Forelimb muscle (tissue), 1 donor: ENCODE measurements around the gene KREMEN2. TPM values are rescaled to one million over a fixed set of nuclear protein-coding genes. Genes with fewer than 3 reads are reported as not detected.
"Not testable (repeated sequence)": the region's sequence is repeated elsewhere in the genome, so short reads cannot be mapped to it uniquely, and the experiment has no call there.

Source experiments
- DNase-seq: peaks from one replicate; pipeline ENCODE4 v3.0.0-alpha.2; 2013; ENCODE audit warnings: low read depth
- polyA plus RNA-seq: library from polyadenylated mRNA; unstranded; fragments of 120-200 nt; gene quantifications from one replicate; pipeline ENCODE4 v1.2.1, GENCODE V29; 2013; ENCODE audit not compliant: insufficient read length

The KREMEN2 gene, protein sequence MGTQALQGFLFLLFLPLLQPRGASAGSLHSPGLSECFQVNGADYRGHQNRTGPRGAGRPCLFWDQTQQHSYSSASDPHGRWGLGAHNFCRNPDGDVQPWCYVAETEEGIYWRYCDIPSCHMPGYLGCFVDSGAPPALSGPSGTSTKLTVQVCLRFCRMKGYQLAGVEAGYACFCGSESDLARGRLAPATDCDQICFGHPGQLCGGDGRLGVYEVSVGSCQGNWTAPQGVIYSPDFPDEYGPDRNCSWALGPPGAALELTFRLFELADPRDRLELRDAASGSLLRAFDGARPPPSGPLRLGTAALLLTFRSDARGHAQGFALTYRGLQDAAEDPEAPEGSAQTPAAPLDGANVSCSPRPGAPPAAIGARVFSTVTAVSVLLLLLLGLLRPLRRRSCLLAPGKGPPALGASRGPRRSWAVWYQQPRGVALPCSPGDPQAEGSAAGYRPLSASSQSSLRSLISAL
- 4.0 TPM for polyA plus RNA-seq

- DNase-seq, result no peak
Observed at GRCh38 chr16:2963723-2964474, at the start of gene KREMEN2. TSS of gene KREMEN2 (plus strand) at chr16:2964275. CDS start at chr16:2964521, 246 bp downstream.

DNA sequence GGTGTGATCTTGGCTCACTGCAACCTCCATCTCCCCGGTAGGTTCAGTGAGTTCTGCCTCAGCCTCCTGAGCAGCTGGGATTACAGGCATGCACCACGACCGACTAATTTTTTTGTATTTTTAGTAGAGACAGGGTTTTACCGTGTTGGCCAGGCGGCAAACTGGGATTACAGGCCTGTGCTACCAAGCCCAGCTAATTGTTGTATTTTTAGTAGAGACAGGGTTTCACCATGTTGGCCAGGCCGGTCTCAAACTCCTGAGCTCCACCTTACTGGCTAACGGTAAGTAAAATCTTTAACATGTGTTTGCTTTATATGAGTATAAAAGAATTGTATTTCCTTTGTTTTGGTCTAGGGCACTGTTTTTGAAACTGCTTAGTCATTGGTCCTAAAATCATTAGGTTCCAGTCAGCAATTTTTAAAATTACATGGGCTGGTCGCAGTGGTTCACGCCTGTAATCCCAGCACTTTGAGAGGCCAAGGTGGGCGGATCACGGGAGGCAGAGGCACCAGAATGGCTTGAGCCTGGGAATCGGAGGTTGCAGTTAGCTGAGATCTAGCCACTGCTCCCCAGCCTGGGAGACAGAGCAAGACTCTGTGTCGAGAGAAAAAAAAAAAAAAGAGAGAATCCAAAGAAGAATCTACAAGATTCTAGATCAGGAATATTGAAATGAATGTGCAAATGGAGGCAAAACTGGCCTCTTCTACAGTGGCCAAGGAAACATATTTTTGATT is 48.7 kb upstream of the KREMEN2 start:
- DNase-seq, result no peak

GRCh38 chr16:2919511-2920255 is 44.4 kb upstream of the KREMEN2 start:
- peak; percentile 58 for DNase-seq

GRCh38 chr16:2923481-2923880 is 40.6 kb upstream of the KREMEN2 start:
- no peak for DNase-seq

GRCh38 chr16:2924901-2925755 is 38.9 kb upstream of the KREMEN2 start:
- no peak for DNase-seq

DNA sequence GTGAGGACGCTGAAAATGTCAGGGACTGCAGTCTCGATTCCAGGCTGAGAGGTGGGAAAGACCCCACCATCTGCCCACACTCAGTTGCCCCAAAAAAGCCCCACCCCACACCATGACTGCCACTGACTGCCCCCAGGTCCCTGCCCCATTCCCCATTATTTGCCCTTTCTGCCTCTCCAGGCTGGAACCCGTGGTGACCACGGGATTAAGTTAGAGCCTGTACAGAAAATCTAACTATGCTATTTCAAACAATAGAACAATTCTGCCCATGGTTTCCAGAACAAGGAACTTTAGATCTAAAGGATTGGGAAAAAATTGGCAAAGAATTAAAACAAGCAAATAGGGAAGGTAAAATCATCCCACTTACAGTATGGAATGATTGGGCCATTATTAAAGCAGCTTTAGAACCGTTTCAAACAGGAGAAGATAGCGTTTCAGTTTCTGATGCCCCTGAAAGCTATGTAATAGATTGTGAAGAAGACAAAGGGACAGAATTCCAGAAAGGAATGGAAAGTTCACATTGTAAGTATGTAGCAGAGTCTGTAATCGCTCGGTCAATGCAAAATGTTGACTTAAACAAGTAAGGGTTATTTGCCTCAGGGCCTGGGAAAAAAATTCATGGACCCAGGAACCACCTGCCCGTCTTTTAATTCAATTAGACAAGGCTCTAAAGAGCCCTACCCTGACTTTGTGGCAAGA is 38.0 kb upstream of the KREMEN2 start:
- no peak for DNase-seq

DNA sequence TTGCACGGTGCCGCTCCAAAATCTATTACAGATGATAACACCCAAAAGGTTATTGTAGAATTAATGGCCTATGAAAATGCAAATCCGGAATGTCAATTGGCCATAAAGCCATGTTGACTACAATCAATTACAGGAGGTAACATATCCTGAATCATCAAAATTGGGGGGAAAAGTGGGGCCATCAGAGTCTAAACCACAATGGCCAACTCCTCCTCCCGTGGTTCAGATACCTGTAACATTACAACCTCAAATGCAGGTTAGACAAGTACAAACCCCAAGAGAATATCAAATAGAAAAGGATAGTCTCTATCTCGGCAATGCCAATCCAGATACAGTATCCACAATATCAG is 37.5 kb upstream of the KREMEN2 start:
- no peak for DNase-seq

DNA sequence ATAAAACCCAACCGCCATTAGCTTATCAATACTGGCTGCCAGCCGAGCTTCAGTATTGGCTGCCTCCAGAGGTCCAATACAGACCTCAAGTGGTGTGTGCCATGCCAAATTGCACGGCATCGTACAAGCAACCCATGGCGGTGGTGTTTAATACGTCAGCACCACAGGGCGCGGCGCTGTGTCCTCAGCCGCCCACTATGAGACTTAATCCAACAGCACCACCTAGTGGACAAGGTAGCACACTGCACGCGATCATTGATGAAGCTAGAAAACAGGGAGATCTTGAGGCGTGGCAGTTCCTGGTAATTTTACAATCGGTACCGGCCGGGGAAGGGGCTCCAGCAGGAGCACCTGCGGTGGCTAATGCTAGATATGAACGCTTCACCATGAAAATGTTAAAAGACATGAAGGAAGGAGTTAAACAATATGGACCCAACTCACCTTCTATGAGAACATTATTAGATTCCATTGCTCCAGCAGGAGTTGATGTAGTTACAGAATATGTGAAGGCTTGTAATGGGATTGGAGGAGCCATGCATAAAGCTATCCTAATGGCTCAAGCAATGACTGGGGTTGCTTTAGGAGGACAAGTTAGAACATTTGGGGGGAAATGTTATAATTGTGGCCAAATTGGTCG is 36.9 kb upstream of the KREMEN2 start:
- peak; percentile 66 for DNase-seq

- DNase-seq, result not testable (repeated sequence)
Observed at GRCh38 chr16:2928151-2928550, 35.9 kb upstream of the KREMEN2 start.

- DNase-seq, result no peak
Observed at GRCh38 chr16:2928796-2929195, 35.3 kb upstream of the KREMEN2 start.

DNA sequence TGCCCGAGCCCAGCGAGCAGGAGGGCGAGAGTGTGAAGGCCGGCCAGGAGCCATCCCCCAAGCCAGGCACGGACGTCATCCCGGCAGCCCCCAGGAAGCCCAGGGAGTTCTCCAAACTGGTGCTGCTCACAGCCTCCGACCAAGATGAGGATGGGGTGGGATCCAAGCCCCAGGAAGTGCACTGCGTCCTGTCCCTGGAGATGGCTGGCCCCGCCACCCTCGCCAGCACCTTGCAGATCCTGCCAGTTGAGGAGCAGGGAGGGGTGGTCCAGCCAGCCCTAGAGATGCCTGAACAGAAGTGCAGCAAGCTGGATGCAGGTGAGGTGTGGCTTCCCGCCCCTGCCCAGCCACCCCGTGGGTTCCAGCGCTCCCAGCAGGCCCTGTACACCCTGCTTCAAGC is 34.4 kb upstream of the KREMEN2 start:
- no peak for DNase-seq

- no peak for DNase-seq
Observed at GRCh38 chr16:2930236-2930635, 33.8 kb upstream of the KREMEN2 start.

DNA sequence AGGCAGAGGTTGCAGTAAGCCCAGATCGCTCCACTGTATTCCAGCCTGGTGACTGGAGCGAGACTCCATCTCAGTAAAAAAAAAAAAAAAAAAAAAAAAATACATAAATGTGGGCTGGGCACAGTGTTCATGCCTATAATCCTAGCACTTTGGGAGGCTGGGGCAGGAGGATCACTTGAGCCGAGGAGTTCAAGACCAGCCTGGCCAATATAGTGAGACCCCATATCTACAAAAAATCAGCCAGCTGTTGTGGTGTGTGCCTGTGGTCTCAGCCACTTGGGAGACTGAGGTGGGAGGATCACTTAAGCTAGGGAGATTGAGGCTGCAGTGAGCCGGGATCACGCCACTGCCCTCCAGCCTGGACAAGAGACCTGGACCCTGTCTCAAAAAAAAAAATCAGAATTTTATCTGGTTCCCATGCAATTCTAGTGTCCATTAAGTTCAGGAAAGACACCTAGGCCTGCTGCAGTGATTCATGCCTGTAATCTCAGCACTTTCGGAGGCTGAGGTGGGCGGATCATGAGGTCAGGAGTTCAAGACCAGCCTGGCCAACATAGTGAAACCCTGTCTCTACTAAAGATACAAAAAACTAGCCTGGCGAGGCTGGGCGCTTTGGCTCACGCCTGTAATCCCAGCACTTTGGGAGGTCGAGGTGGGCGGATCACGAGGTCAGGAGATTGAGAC is 32.7 kb upstream of the KREMEN2 start:
- DNase-seq, result not testable (repeated sequence)

DNA sequence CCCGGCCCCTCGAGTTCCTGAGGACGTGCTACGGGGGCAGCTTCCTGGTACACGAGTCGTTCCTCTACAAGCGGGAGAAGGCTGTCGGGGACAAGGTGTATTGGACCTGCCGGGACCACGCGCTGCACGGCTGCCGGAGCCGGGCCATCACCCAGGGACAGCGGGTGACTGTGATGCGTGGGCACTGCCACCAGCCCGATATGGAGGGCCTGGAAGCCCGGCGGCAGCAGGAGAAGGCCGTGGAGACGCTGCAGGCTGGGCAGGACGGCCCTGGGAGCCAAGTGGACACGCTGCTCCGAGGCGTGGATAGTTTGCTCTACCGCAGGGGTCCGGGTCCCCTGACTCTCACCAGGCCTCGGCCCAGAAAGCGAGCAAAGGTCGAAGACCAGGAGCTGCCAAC is 30.9 kb upstream of the KREMEN2 start:
- DNase-seq, result no peak

- DNase-seq, result no peak
Observed at GRCh38 chr16:2933701-2934100, 30.4 kb upstream of the KREMEN2 start.

- DNase-seq, result no peak
Observed at GRCh38 chr16:2934450-2934849, 29.6 kb upstream of the KREMEN2 start.

DNA sequence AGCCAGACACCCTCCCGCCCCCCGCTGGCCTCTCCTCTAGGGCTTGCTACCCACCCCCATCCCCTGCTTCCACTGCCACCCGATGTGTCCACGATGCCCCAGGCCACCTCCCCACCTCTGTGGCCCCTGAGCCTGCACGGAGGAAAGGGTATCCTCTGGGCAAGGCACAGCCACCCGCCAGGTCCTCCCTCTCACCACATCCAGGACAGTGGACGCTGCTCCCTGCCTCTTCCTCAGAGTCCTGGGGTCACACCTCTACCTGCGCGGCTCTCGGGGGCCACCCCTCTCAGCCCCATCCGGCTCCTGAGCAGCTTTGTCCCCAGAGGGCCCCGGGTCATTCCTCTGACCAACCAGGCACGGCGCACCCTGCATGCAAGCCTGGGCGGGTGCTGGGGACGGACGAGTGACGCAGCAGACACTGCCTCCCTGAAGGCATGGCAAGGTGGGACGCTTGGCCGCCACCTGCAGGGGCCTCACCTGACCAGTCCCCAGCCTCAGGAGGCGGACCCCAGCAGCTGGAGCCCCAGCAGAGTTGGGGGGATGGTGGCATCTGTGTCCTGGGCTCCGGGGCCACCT is 27.6 kb upstream of the KREMEN2 start:
- DNase-seq, result no peak

- no peak for DNase-seq
Observed at GRCh38 chr16:2937170-2937569, 26.9 kb upstream of the KREMEN2 start.

DNA sequence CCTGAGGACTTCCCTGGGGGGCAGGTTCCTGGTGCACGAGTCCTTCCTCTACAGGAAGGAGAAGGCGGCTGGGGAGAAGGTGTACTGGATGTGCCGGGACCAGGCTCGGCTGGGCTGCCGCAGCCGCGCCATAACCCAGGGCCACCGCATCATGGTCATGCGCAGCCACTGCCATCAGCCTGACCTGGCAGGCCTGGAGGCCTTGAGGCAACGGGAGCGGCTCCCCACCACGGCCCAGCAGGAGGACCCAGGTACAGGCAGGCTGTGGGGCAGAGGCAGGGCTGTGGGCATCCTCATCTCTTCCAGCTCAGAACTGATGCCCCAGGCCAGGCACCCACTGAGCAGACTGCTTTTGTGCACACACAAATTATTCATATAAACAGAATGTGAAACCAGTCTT is 25.9 kb upstream of the KREMEN2 start:
- no peak for DNase-seq
